ENCODE results near the gene KRTAP4-16.
"Not testable (repeated sequence)": the region's sequence is repeated elsewhere in the genome, so short reads cannot be mapped to it uniquely, and the experiment has no call there.

The KRTAP4-16 gene

DNA sequence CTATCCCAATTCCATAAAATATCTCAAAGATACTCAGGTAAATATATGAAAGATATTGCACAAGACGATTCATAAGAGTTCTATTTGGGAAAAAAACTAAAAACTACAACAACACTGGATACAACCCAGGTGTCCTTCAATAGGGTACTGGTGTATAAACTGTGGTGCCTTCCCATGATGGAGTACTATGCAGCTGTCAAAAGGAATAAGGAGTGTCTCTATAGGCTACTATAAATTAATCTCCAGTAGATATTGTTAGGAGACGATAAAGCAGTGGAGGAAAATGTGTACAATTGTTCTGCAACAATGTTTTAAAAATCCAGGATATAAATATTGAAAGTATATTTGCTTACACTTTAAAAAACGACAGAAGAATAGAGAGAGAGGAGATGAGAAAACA lies 24.4 kb upstream of the KRTAP4-16 start:
- no peak for TF ChIP-seq CTCF (IDR thresholded peaks at IDR 0.05; ENCODE audit: extremely low read depth, missing control alignments)
- no peak for DNase-seq (ENCODE audit: low spot score)

GRCh38 chr17:41125064-41125463 lies 23.1 kb upstream of the KRTAP4-16 start:
- no peak for DNase-seq (ENCODE audit: low spot score)
- no peak for TF ChIP-seq CTCF (IDR thresholded peaks at IDR 0.05; ENCODE audit: extremely low read depth, missing control alignments)

- DNase-seq (ENCODE audit: low spot score): not testable (repeated sequence)
Measured at GRCh38 chr17:41123991-41124371, 22.0 kb upstream of the KRTAP4-16 start, which contains the start of gene KRTAP4-12. TSS of gene KRTAP4-12 (minus strand) at chr17:41124182. CDS start at chr17:41124122, 60 bp downstream.

- not testable (repeated sequence) for DNase-seq (ENCODE audit: low spot score)
Measured at GRCh38 chr17:41123292-41123990, 21.4 kb upstream of the KRTAP4-16 start.

DNA sequence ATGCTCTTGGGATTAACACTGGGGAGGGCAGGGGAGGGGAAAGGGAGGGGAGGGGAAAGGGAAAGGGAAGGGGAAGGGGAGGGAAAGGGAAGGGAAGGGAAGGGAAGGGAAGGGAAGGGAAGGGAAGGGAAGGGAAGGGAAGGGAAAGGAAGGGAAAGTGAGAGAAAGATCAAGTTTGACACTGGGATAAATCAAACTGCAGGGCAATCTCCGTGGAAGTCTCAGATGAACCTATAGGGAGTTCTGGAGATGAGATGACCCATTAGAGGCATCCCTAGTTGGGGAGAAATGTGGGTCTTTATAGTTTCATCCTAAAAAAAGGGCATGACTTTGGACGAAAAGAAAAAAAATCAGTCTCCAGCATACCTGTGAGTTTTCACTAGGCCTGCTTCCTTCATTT lies 19.7 kb upstream of the KRTAP4-16 start:
- DNase-seq (ENCODE audit: low spot score): no peak
- no peak for TF ChIP-seq CTCF (IDR thresholded peaks at IDR 0.05; ENCODE audit: extremely low read depth, missing control alignments)

- DNase-seq (ENCODE audit: low spot score): not testable (repeated sequence)
Measured at GRCh38 chr17:41119696-41120690, 18.0 kb upstream of the KRTAP4-16 start.

GRCh38 chr17:41118721-41119120 lies 16.7 kb upstream of the KRTAP4-16 start:
- TF ChIP-seq CTCF (IDR thresholded peaks at IDR 0.05; ENCODE audit: extremely low read depth, missing control alignments): no peak
- no peak for DNase-seq (ENCODE audit: low spot score)

DNA sequence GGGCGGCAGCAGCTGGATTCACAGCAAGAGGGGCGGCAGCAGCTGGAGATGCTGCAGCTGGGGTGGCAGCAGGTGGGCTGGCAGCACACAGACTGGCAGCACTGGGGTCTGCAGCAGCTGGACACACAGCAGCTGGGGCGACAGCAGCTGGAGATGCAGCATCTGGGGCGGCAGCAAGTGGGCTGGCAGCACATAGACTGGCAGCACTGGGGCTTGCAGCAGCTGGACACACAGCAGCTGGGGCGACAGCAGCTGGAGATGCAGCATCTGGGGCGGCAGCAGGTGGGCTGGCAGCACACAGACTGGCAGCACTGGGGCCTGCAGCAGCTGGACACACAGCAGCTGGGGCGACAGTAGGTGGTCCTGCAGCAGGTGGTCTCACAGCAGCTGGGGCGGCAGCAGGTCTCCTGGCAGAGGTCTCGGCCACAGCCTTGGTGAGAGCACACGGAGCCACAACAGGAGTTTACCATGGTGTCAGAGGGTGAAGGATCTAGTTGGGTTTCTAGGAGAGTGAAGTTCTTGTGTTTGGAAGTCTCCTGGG lies 15.9 kb upstream of the KRTAP4-16 start, which contains the start of gene KRTAP4-11:
TSS of gene KRTAP4-11 (minus strand) at position 528 of the 541 bp plus-strand sequence. CDS start at position 470, 58 bp downstream.
- not testable (repeated sequence) for DNase-seq (ENCODE audit: low spot score)

- TF ChIP-seq CTCF (IDR thresholded peaks at IDR 0.05; ENCODE audit: extremely low read depth, missing control alignments): no peak
- no peak for DNase-seq (ENCODE audit: low spot score)
Measured at GRCh38 chr17:41116297-41116696, 14.3 kb upstream of the KRTAP4-16 start.

Data from GM20000 (cell line).